ENCODE measurements around the gene SH3YL1. TPM values are rescaled to one million over a fixed set of nuclear protein-coding genes. Genes with fewer than 3 reads are reported as not detected.

SH3YL1 gene
- total and polyA plus RNA-seq, 2 of the 4 experiments (the other 2 are of a cell fraction), result 18.1 to 21.2 TPM

- Histone ChIP-seq H2BK15ac (ENCODE audit: low read depth, low read length) (no peak overlapping the region), H3K4me1 (ENCODE audit: control insufficient read depth, insufficient read depth, low read length) (no peaks in the 10 kb centered on the region), H3K27me3 (ENCODE audit: control insufficient read depth, insufficient read depth, low read length) (no peaks in the 10 kb centered on the region), H3K18ac (ENCODE audit: low read depth, low read length) (no peak overlapping the region), H3K23ac (ENCODE audit: low read depth, low read length) (no peak overlapping the region), H3K14ac (replicated peaks; ENCODE audit: low read depth, low read length) (no peak overlapping the region), H3K9me3 (ENCODE audit: control insufficient read depth, insufficient read depth, low read length) (no peaks in the 10 kb centered on the region), H3K4ac (ENCODE audit: low read depth, low read length) (no peak overlapping the region), H3K9me1 (ENCODE audit: insufficient read depth, low read length) (no peaks in the 10 kb centered on the region; the same call in 1 of the 2 replicates), H2BK120ac (ENCODE audit: low read depth, low read length) (no peak overlapping the region), H4K91ac (ENCODE audit: insufficient read depth, low read depth, low read length) (no peak overlapping the region), H3K56ac (ENCODE audit: extremely low read depth, insufficient read depth, low read length) (no peak overlapping the region), H3K79me1 (ENCODE audit: low read depth in 1 of 2, low read length in 2 of 2) (no peaks in the 10 kb centered on the region), H3K27ac (ENCODE audit: insufficient read depth, low read length) (no peak overlapping the region), H2BK20ac (ENCODE audit: low read depth, low read length) (no peak overlapping the region), H2BK5ac (ENCODE audit: low read depth, low read length, poor library complexity, severe bottlenecking) (no peak overlapping the region), H4K5ac (ENCODE audit: low read depth, low read length) (no peak overlapping the region), H3K9ac (ENCODE audit: low read depth, low read length) (no peak overlapping the region), H4K8ac (ENCODE audit: low read depth in 2 of 2, low read length in 2 of 2) (no peak overlapping the region), H3K36me3 (ENCODE audit: control insufficient read depth, insufficient read depth, low read length) (peaks cover 11% of the 10 kb centered on the region), H3K4me3 (ENCODE audit: insufficient read depth, low read depth, low read length) (no peak overlapping the region), H2AK5ac (ENCODE audit: low read depth, low read length) (no peak overlapping the region), H2AFZ (replicated peaks; ENCODE audit: low read length, poor library complexity) (no peak overlapping the region), H3K4me2 (ENCODE audit: low read depth, low read length) (no peak overlapping the region), H4K20me1 (ENCODE audit: insufficient read depth, low read length) (no peaks in the 10 kb centered on the region), H2AK9ac (replicated peaks; ENCODE audit: low read depth, low read length, poor library complexity) (no peak overlapping the region)
- no peak for ATAC-seq (ENCODE audit: low read depth)
- POLR2A ChIA-PET (ENCODE audit: unreplicated experiment), result no interaction called here
- TF ChIP-seq BHLHE40 (IDR thresholded peaks at IDR 0.05; ENCODE audit: low read depth, low read length), result no peak
- TF ChIP-seq POLR2A (IDR thresholded peaks at IDR 0.05; ENCODE audit: low read depth, low read length), result no peak
- no peak for TF ChIP-seq CEBPB (IDR thresholded peaks at IDR 0.05; ENCODE audit: low read depth, low read length)
- TF ChIP-seq NFE2L2 (IDR thresholded peaks at IDR 0.05; ENCODE audit: low read depth, low read length), result no peak
- no peak for TF ChIP-seq SMC3 (IDR thresholded peaks at IDR 0.05; ENCODE audit: low read depth, low read length)
- no peak for TF ChIP-seq MAZ (IDR thresholded peaks at IDR 0.05; ENCODE audit: borderline replicate concordance, low read depth, low read length)
- TF ChIP-seq CTCF (conservative IDR thresholded peaks at IDR 0.05; ENCODE audit: low read depth, low read length), result no peak
- TF ChIP-seq RCOR1 (IDR thresholded peaks at IDR 0.05; ENCODE audit: insufficient replicate concordance, low read length), result no peak
- no peak for TF ChIP-seq USF2 (IDR thresholded peaks at IDR 0.05; ENCODE audit: low read depth, low read length)
- no peak for TF ChIP-seq RFX5 (IDR thresholded peaks at IDR 0.05; ENCODE audit: low read depth, low read length)
- TF ChIP-seq FOS (IDR thresholded peaks at IDR 0.05; ENCODE audit: low read depth, low read length), result no peak
- TF ChIP-seq CHD1 (IDR thresholded peaks at IDR 0.05; ENCODE audit: low read depth, low read length), result no peak
- TF ChIP-seq MXI1 (IDR thresholded peaks at IDR 0.05; ENCODE audit: borderline replicate concordance, low read depth, low read length), result no peak
- TF ChIP-seq RAD21 (IDR thresholded peaks at IDR 0.05; ENCODE audit: low read length), result no peak
- intact Hi-C loops (cut with micrococcal nuclease), result no loop called here
- dilution Hi-C loops (cut with HindIII; ENCODE audit: low sequenced_read_pairs, unreplicated experiment), result no loop called here
- DNase-seq, result no peak
- in situ Hi-C loops (cut with MboI; ENCODE audit: low sequenced_read_pairs), result no loop called here
- CTCF ChIA-PET, result no interaction called here
- WGBS, 2 experiments (ENCODE audit: extremely low coverage in 2 of 2, insufficient read length in 1 of 2), result 98% methylated on average over 5 of the region's 9 CpGs; no CpG with 5 or more reads in 1 of the 2 experiments
- BruUV-seq (replicated peaks), result no TSS peak
These were observed 35.7 kb downstream of the SH3YL1 start for GRCh38 chr2:228115-228514.

All from IMR-90 (cell line).